Upper lobe of left lung (tissue), 6 donors: ENCODE data around the gene C11orf58. TPM values are rescaled to one million over a fixed set of nuclear protein-coding genes. Genes with fewer than 3 reads are reported as not detected.
A peak's percentile ranks its signal among the peaks of the same experiment; 100 is the strongest.

Experiments used
- ATAC-seq, 2 donors: fragments of 200-7000 bp; cut with Tn5 transposase; one replicate each; pipeline ENCODE4 v1.9.1; 2022; ENCODE audit warnings: mild to moderate bottlenecking in 2 of 2, moderate library complexity in 2 of 2; ENCODE audit not compliant: low FRiP score in 2 of 2
- DNase-seq, 2 donors: peaks; one replicate each; pipeline ENCODE4 v3.0.0-alpha.2; 2019 to 2020
- H3K27ac ChIP-seq, 4 donors: fragments of 200-600 bp; sonication (generic); one replicate each; pipeline ENCODE4 v1.5.1; 2016 to 2019
- H3K27me3 ChIP-seq, 4 donors: fragments of 200-600 bp; sonication (generic); one replicate each; pipeline ENCODE4 v1.5.1; 2017 to 2019
- H3K36me3 ChIP-seq, 4 donors: fragments of 200-600 bp; sonication (generic); one replicate each; pipeline ENCODE4 v1.5.1; 2016 to 2019
- H3K4me1 ChIP-seq, 4 donors: fragments of 200-600 bp; sonication (generic); one replicate each; pipeline ENCODE4 v1.5.1; 2018 to 2019
- H3K4me3 ChIP-seq, 4 donors: fragments of 200-600 bp; sonication (generic); one replicate each; pipeline ENCODE4 v1.5.1; 2017 to 2019; ENCODE audit warnings: mild to moderate bottlenecking in 2 of 4, moderate library complexity in 1 of 4
- H3K9me3 ChIP-seq, 4 donors: fragments of 200-600 bp; sonication (generic); one replicate each; pipeline ENCODE4 v1.5.1; 2018 to 2019
- EP300 ChIP-seq, 4 donors: sonication (generic); formaldehyde crosslinking; IDR thresholded peaks; one replicate each; pipeline ENCODE4 v1.5.1; 2017; ENCODE audit warnings: antibody characterized with exemption in 4 of 4, control low read depth in 2 of 4
- POLR2A ChIP-seq, 4 donors: fragments of 450-650 bp; IDR thresholded peaks; one replicate each; pipeline ENCODE4 v1.5.1; 2016 to 2017; ENCODE audit warnings: antibody characterized with exemption in 4 of 4, mild to moderate bottlenecking in 2 of 4
- POLR2AphosphoS5 ChIP-seq, 2 donors: sonication (generic); formaldehyde crosslinking; IDR thresholded peaks; one replicate each; pipeline ENCODE4 v1.5.1; 2017; ENCODE audit warnings: antibody characterized with exemption in 2 of 2
- WGBS, 2 donors: methylation state at CpG; one replicate each; pipeline ENCODE4 v1.1.5; 2017 to 2018; 5-methylcytosine and 5-hydroxymethylcytosine counted together
- total RNA-seq, 6 donors: library from RNA; depleted of rRNA in 4 of 6; stranded (reverse); fragments of >200 nt in 4 of 6; gene quantifications; one replicate each; pipeline versions ENCODE4 v1.1.0 to v1.2.1, GENCODE V29; 2016 to 2021
- TF ChIP-seq, protein P1 (sequence below), 6 experiments: fragments of 450-650 bp in 4 of 6; fragments of 200-600 bp in 2 of 6; sonication (generic) in 2 of 6; IDR thresholded peaks; one replicate each; pipeline ENCODE4 v1.5.1; 2016 to 2019; ENCODE audit warnings: antibody characterized with exemption in 6 of 6
- donor health status: DM: no; HTN: no; CAD: no; lungs with moderate emphysema.
- donor health status: DM: no; HTN: yes; CAD: no; lungs with severe emphysema.

The C11orf58 gene
- total RNA-seq, 6 donors from 2014 or later = 99.9 to 179 (median 112) TPM

DNA sequence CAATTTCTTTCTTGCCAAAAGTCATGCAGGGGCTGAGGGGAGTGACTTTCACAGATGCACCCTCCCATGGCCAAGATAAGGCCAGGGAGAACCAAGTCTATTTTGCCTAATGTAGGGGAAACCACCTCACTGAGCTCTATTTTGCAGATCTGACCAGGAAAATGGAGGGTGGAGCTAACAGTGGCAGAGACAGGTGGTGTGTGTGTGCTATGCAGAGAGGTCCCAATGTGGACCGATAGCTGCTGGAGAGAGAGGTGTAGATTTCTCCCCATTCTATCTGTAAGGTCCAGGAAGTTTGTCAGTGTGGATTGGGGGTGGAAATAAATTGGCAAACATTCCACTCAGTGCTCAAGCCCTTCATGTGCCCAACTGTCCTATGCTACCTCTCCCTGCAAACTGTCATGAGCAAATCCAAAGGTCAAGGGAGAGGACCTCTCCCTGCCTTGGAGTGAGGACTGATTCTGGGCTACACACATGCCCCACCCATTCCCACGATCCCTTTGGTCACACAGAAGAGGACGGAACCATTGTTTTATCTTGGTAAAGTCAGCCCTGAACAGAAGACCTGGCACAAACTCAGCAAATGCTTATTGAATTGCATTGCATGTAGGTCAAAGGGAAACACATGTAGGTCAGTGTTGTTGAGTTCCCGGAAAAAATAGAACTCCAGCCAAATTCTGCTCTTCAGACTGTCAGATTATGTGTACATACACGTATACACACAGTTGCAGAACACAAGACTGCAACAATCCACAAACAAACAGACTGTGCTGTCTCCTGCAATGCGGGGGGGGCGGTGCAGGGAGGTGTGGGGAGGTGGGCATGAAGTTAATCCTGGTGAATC, 65.9 kb downstream of the C11orf58 start:
- H3K27ac ChIP-seq = peak overlapping the region in 3 of 4 donors; percentile 10 to 35 (median 18)
- peaks cover 15 to 35% (median 21%) of the 10 kb centered on the region in 4 donors for H3K4me1 ChIP-seq
- TF ChIP-seq, protein P1, sequence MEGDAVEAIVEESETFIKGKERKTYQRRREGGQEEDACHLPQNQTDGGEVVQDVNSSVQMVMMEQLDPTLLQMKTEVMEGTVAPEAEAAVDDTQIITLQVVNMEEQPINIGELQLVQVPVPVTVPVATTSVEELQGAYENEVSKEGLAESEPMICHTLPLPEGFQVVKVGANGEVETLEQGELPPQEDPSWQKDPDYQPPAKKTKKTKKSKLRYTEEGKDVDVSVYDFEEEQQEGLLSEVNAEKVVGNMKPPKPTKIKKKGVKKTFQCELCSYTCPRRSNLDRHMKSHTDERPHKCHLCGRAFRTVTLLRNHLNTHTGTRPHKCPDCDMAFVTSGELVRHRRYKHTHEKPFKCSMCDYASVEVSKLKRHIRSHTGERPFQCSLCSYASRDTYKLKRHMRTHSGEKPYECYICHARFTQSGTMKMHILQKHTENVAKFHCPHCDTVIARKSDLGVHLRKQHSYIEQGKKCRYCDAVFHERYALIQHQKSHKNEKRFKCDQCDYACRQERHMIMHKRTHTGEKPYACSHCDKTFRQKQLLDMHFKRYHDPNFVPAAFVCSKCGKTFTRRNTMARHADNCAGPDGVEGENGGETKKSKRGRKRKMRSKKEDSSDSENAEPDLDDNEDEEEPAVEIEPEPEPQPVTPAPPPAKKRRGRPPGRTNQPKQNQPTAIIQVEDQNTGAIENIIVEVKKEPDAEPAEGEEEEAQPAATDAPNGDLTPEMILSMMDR (IDR thresholded peaks at IDR 0.05) = no peak
- TF ChIP-seq EP300 (IDR thresholded peaks at IDR 0.05) (peak in 1 of 4 donors; percentile 67), POLR2AphosphoS5 (IDR thresholded peaks at IDR 0.05) (peak in 1 of 2 donors; percentile 13)
- 36 to 42% methylated on average over 6 to 7 of the region's 7 CpGs for WGBS, 2 donors
- DNase-seq = no peak
- no peak overlapping the region for H3K4me3 ChIP-seq
- no peaks in the 10 kb centered on the region for H3K9me3 ChIP-seq
- peak in 1 of 2 donors; percentile 7 for ATAC-seq
- no peaks in the 10 kb centered on the region for H3K27me3 ChIP-seq
- peaks cover 0 to 5% (median 2%) of the 10 kb centered on the region in 4 donors for H3K36me3 ChIP-seq

DNA sequence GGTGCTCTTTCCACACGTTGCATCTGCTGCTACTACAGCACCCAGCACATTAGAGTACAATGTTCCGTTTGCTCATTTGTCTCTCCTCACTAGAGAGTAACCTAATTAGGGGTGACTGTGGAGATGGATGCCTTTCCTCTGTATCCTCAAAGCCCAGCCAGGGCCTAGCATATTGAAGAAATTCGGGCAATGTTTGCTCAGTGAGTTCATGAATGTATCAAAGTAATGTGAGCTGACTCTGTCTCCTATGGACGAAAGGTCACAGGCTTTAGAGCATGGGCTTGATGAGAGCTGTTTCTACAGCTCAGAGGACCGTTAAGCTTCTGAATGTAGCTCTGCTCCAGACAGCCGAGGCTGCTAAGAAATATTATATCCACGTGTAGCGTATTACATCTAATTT, 67.5 kb downstream of the C11orf58 start:
- no peaks in the 10 kb centered on the region for H3K9me3 ChIP-seq
- TF ChIP-seq EP300 (IDR thresholded peaks at IDR 0.05) (no peak), POLR2A (IDR thresholded peaks at IDR 0.05) (no peak), POLR2AphosphoS5 (IDR thresholded peaks at IDR 0.05) (no peak)
- TF ChIP-seq, protein P1 (IDR thresholded peaks at IDR 0.05) = no peak
- ATAC-seq (no peak), DNase-seq (no peak)
- peaks cover 0 to 5% (median 2%) of the 10 kb centered on the region in 4 donors for H3K36me3 ChIP-seq
- WGBS, 2 donors = 81 to 86% methylated on average over 8 of the region's 8 CpGs
- peak overlapping the region in 1 of 4 donors; percentile 42 for H3K27ac ChIP-seq
- H3K4me1 ChIP-seq = peaks cover 15 to 41% (median 24%) of the 10 kb centered on the region in 4 donors
- H3K4me3 ChIP-seq = no peak overlapping the region
- no peaks in the 10 kb centered on the region for H3K27me3 ChIP-seq

DNA sequence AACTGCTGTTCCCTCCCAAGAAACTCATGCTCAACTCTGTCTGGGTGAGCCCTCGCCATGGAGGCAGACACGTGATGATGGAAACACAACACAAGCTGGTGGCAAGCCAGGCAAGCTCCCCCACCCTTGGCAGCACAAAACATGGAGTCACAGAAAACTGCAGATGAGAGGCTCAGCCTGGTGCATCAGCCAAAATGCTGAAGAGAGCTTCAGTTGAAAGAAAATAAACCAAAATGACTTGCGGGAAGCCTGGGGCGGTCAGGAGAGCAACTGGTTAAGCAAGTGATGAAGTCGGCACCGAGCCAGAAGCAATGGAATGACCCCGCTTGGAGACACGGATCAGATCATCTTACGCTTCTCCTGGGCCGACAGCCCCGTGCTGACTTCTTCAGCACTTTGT, 68.3 kb downstream of the C11orf58 start:
- H3K4me3 ChIP-seq = no peak overlapping the region
- TF ChIP-seq POLR2AphosphoS5 (IDR thresholded peaks at IDR 0.05) = no peak
- peak overlapping the region; percentile 9 to 48 (median 30) for H3K27ac ChIP-seq
- peaks cover 0 to 5% (median 0%) of the 10 kb centered on the region in 4 donors for H3K36me3 ChIP-seq
- no peaks in the 10 kb centered on the region for H3K9me3 ChIP-seq
- H3K27me3 ChIP-seq = no peaks in the 10 kb centered on the region
- no peak for ATAC-seq
- DNase-seq = no peak
- peaks cover 15 to 41% (median 24%) of the 10 kb centered on the region in 4 donors for H3K4me1 ChIP-seq
- 41 to 67% methylated on average over 11 of the region's 11 CpGs for WGBS, 2 donors

DNA sequence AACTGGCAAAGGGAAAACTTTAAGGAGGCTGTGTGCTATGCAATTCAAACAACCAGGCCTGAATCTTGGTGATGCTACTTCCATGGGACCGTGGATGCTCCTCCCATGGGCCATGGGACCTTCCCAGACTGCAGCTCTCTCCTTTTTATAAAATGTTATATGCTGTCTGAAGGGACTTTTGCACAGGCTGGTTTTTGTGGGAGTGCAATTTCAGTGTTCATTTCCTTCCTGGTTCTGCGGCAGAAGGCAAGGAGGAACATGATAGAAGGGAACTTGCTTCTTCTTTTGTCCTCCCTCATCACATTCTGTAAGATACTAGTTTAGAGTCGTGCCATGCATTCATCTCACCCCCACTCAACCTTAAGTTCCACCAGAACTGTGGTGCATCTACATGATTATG, 68.9 kb downstream of the C11orf58 start:
- DNase-seq = no peak
- peak in 1 of 2 donors; percentile 43 for ATAC-seq
- WGBS, 2 donors = 69 to 72% methylated on average over 3 of the region's 3 CpGs
- TF ChIP-seq POLR2A (IDR thresholded peaks at IDR 0.05) = peak in 1 of 4 donors; percentile 16
- TF ChIP-seq, protein P1 (IDR thresholded peaks at IDR 0.05) = no peak
- TF ChIP-seq EP300 (IDR thresholded peaks at IDR 0.05) = no peak
- no peak for TF ChIP-seq POLR2AphosphoS5 (IDR thresholded peaks at IDR 0.05)
- no peak overlapping the region for H3K4me3 ChIP-seq
- no peaks in the 10 kb centered on the region for H3K9me3 ChIP-seq
- peaks cover 0 to 2% (median 0%) of the 10 kb centered on the region in 4 donors for H3K36me3 ChIP-seq
- peak overlapping the region in 3 of 4 donors; percentile 9 to 48 (median 42) for H3K27ac ChIP-seq
- no peaks in the 10 kb centered on the region for H3K27me3 ChIP-seq
- peaks cover 15 to 41% (median 24%) of the 10 kb centered on the region in 4 donors for H3K4me1 ChIP-seq
